GM12878 (cell line): ENCODE data around the gene NUP214. TPM values are rescaled to one million over a fixed set of nuclear protein-coding genes. Genes with fewer than 3 reads are reported as not detected.

Source experiments
- ATAC-seq: fragments of 200-7000 bp; cut with Tn5 transposase; 3 replicates; pipeline ENCODE4 v1.9.1; 2020; ENCODE audit warnings: mild to moderate bottlenecking, moderate library complexity
- BruUV-seq: library from RNA; stranded (reverse); fragments of 400-500 nt; replicated peaks from 2 replicates; lab custom pipeline; 2021; lab: Mats Ljungman, UMichigan
- CTCF ChIA-PET: fragments of 300-600 bp; sonication (Branson Sonifier 250); formaldehyde crosslinking; extraction: SDS; loops from one replicate; lab custom pipeline; 2021; ENCODE audit warnings: inconsistent platforms; lab: Yijun Ruan, JAX
- POLR2A ChIA-PET: fragments of 350-600 bp; formaldehyde crosslinking; extraction: SDS; loops from one replicate; lab custom pipeline; 2021; ENCODE audit warnings: inconsistent platforms; lab: Charles Lee
- RAD21 ChIA-PET: fragments of 300-600 bp; sonication (Branson Sonifier 250); formaldehyde crosslinking; loops from one replicate; lab custom pipeline; 2023; ENCODE audit warnings: antibody characterized with exemption; ENCODE audit not compliant: unreplicated experiment; lab: Charles Lee
- SMC1A ChIA-PET: fragments of 300-600 bp; sonication (Branson Sonifier 250); formaldehyde crosslinking; loops from one replicate; lab custom pipeline; 2023; ENCODE audit not compliant: unreplicated experiment, uncharacterized antibody; lab: Charles Lee
- DNase-seq: peaks from one replicate; pipeline ENCODE4 v3.0.0-alpha.2; 2011; ENCODE audit warnings: low read depth, low spot score
- FAIRE-seq: peaks from 3 replicates; lab custom pipeline; 2011; peaks lifted over from hg19 to GRCh38; lab: Jason Lieb, UNC
- H2AFZ ChIP-seq: 2 replicates; pipeline ENCODE4 v1.6.0; 2011; ENCODE audit warnings: low read depth, low read length, control low read depth; ENCODE audit not compliant: control insufficient read depth
- H3K27ac ChIP-seq: 2 replicates; pipeline ENCODE4 v1.5.1; 2011; ENCODE audit warnings: control low read depth; ENCODE audit not compliant: control insufficient read depth, insufficient read depth
- H3K27me3 ChIP-seq, 2 experiments: replicated peaks in 1 of 2; 2 replicates each; pipeline versions ENCODE4 v1.6.0 to v1.6.1; 2011; ENCODE audit warnings: low read length in 1 of 2; ENCODE audit not compliant: control insufficient read depth in 2 of 2, insufficient read depth in 2 of 2
- H3K36me3 ChIP-seq, 2 experiments: 2 replicates each; pipeline ENCODE4 v1.5.1; 2011; ENCODE audit warnings: low read length in 1 of 2; ENCODE audit not compliant: control insufficient read depth in 2 of 2, insufficient read depth in 2 of 2
- H3K4me1 ChIP-seq: 2 replicates; pipeline ENCODE4 v1.6.1; 2011; ENCODE audit warnings: mild to moderate bottlenecking, low read length, moderate library complexity, mixed read lengths; ENCODE audit not compliant: control insufficient read depth, insufficient read depth
- H3K4me2 ChIP-seq: 2 replicates; pipeline ENCODE4 v1.6.0; 2011; ENCODE audit warnings: control low read depth; ENCODE audit not compliant: control insufficient read depth, insufficient read depth
- H3K4me3 ChIP-seq: fragments of 200-600 bp; sonication (generic); 2 replicates; pipeline ENCODE4 v1.5.1; 2016
- H3K79me2 ChIP-seq: 2 replicates; pipeline ENCODE4 v1.6.0; 2011; ENCODE audit warnings: low read length; ENCODE audit not compliant: control insufficient read depth, insufficient read depth
- H3K9ac ChIP-seq: 2 replicates; pipeline ENCODE4 v1.8.0; 2011; ENCODE audit warnings: low read length, control low read depth, mixed read lengths; ENCODE audit not compliant: control insufficient read depth, insufficient read depth
- H3K9me3 ChIP-seq: replicated peaks from 3 replicates; pipeline ENCODE4 v1.5.1; 2011; ENCODE audit warnings: mild to moderate bottlenecking, low read length; ENCODE audit not compliant: control insufficient read depth, insufficient read depth
- H4K20me1 ChIP-seq: 2 replicates; pipeline ENCODE4 v1.6.0; 2011; ENCODE audit not compliant: control insufficient read depth, insufficient read depth
- BMI1 ChIP-seq: fragments of 450-650 bp; IDR thresholded peaks from 2 replicates; pipeline ENCODE4 v1.6.1; 2016; ENCODE audit warnings: mild to moderate bottlenecking, moderate library complexity, borderline replicate concordance
- BRCA1 ChIP-seq: IDR thresholded peaks from 2 replicates; pipeline ENCODE4 v1.6.1; 2011; ENCODE audit warnings: low read depth, low read length, improper control_type of control experiment
- CBX3 ChIP-seq: fragments of 200-600 bp; sonication (generic); IDR thresholded peaks from 2 replicates; pipeline ENCODE4 v1.6.1; 2016; ENCODE audit warnings: low read depth, borderline replicate concordance
- CBX5 ChIP-seq: sonication (generic); IDR thresholded peaks from 2 replicates; pipeline ENCODE4 v1.6.1; 2016; ENCODE audit warnings: low read depth, moderate library complexity, mild to moderate bottlenecking, inconsistent platforms
- ETV6 ChIP-seq, 2 experiments: fragments of 450-650 bp in 1 of 2; IDR thresholded peaks in 1 of 2; conservative IDR thresholded peaks in 1 of 2; 2 replicates each; pipeline ENCODE4 v1.6.1; 2014; ENCODE audit warnings: antibody characterized with exemption in 1 of 2, borderline replicate concordance in 1 of 2, low read depth in 1 of 2, mild to moderate bottlenecking in 1 of 2, moderate library complexity in 1 of 2
- HDGF ChIP-seq: fragments of 450-650 bp; IDR thresholded peaks from 2 replicates; pipeline ENCODE4 v1.6.1; 2016; ENCODE audit warnings: antibody characterized with exemption
- PML ChIP-seq: IDR thresholded peaks from 2 replicates; pipeline ENCODE4 v1.6.1; 2012; ENCODE audit warnings: low read length, inconsistent platforms
- STAT3 ChIP-seq: IDR thresholded peaks from 2 replicates; pipeline ENCODE4 v1.6.1; 2011; ENCODE audit warnings: low read depth, low read length, improper control_type of control experiment
- ZBTB11 ChIP-seq: fragments of 450-650 bp; formaldehyde crosslinking; IDR thresholded peaks from 2 replicates; pipeline ENCODE4 v1.5.0; 2022; ENCODE audit warnings: mild to moderate bottlenecking, missing genetic modification characterization
- WGBS: methylation state at CpG from one replicate; pipeline ENCODE4 v1.1.6; 2016; ENCODE audit warnings: low lambda C conversion rate; ENCODE audit not compliant: insufficient replicate concordance, insufficient coverage; ENCODE audit errors: missing lambda C conversion rate; 5-methylcytosine and 5-hydroxymethylcytosine counted together
- in situ Hi-C: fragments of 300-500 bp; cut with MboI; formaldehyde crosslinking; loops from 9 replicates; pipeline ENCODE4 v1.14.3; 2018; ENCODE audit warnings: mixed read lengths
- intact Hi-C: fragments of 100-400 bp; cut with micrococcal nuclease; formaldehyde crosslinking; loops from one replicate; pipeline ENCODE4 v1.14.2; 2022; ENCODE audit not compliant: unreplicated experiment
- polyA plus RNA-seq, 11 experiments: library from polyadenylated mRNA; depleted of rRNA in 4 of 11; unstranded in 6 of 11; stranded (reverse) in 5 of 11; fragments of >200 nt; fragmentation: Nextera tagmentation in 4 of 11; fragmentation: Illumina TruSeq in 1 of 11; extraction: Ambion mirVana in 4 of 11; extraction: Trizol in 1 of 11; gene quantifications; 1 replicate in 1 of 11; 2 replicates in 10 of 11; pipeline versions ENCODE4 v1.2.1 to v1.2.3, GENCODE V29; 2011 to 2016; ENCODE audit warnings: inconsistent platforms in 2 of 11, missing spikeins in 2 of 11, low read depth in 1 of 11
- total RNA-seq, 4 experiments: library from RNA; depleted of rRNA in 3 of 4; stranded (reverse); fragments of >200 nt in 3 of 4; fragmentation: Illumina TruSeq in 1 of 4; extraction: Trizol in 1 of 4; gene quantifications; 2 replicates each; pipeline versions ENCODE4 v1.2.1 to v1.2.3, GENCODE V29; 2013 to 2021
- TF ChIP-seq, protein P1 (sequence below): fragments of 450-650 bp; formaldehyde crosslinking; IDR thresholded peaks from 2 replicates; pipeline ENCODE4 v1.4.0; 2022; ENCODE audit warnings: mild to moderate bottlenecking, moderate library complexity

Gene NUP214
- total and polyA plus RNA-seq, 10 of the 15 experiments (the other 5 are each of a cell fraction or from before 2014, with no cell fraction given) = 11.7 to 53.8 (median 17.6) TPM

DNA sequence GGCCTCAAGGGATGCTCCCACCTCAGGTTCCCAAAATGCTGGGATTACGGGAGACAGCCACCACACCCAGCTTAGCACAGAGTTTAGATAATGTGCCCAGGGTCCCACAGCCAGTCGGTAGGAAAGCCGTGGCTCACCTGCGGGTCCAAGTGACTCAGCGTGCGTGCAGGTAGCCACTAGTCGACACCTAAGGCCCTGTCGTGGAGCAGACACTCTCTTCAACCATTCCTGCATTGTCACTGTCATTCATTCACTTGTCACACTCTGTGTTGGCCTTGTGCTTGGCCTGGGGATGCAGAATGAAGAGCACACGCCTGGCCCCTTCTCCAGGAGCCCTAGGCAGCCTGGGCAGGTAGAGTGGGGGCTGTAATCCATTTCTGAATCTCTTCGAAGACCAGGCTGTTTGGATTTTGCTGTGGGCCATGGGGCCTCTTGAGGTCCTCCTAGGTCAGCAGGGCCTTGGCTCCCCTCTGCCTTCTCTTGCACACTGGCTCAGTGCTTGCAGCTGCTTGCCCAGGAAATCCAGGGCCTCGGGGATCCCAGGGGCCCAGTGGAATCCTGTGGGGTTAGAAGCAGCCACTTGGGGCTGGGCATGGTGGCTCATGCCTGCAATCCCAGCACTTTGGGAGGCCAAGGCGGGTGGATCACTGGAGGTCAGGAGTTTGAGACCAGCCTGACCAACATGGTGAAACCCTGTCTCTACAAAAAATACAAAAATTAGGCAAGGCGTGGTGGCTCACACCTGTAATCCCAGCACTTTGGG, 35.2 kb upstream of the NUP214 start:
- Histone ChIP-seq H2AFZ (no peak overlapping the region), H3K27ac (no peak overlapping the region), H3K4me2 (no peak overlapping the region), H3K9ac (no peak overlapping the region), H3K36me3 (no peaks in the 10 kb centered on the region), H3K9me3 (no peaks in the 10 kb centered on the region), H3K4me1 (no peaks in the 10 kb centered on the region), H4K20me1 (no peaks in the 10 kb centered on the region), H3K79me2 (no peaks in the 10 kb centered on the region), H3K4me3 (no peak overlapping the region), H3K27me3 (peaks cover 0 to 5% of the 10 kb centered on the region in 2 experiments; a peak in 3 of 4 replicates)
- no peak for DNase-seq
- ChIA-PET POLR2A (no interaction called here), RAD21 (no interaction called here), CTCF (no interaction called here), SMC1A (no interaction called here)
- intact Hi-C loops = no loop called here
- in situ Hi-C loops = no loop called here
- no peak for ATAC-seq
- no TSS peak for BruUV-seq
- WGBS = 43% methylated on average over 13 of the region's 13 CpGs
- no peak for FAIRE-seq
- TF ChIP-seq PML (no peak), BRCA1 (no peak), CBX5 (no peak), ZBTB11 (no peak), BMI1 (no peak), HDGF (no peak), ETV6 (conservative IDR thresholded peaks at IDR 0.05 in 1 of 2, IDR thresholded peaks at IDR 0.05 in 1 of 2; ENCODE audit: borderline replicate concordance in 1 of 2, low read depth in 1 of 2) (no peak), STAT3 (no peak), CBX3 (no peak)
- TF ChIP-seq, protein P1, sequence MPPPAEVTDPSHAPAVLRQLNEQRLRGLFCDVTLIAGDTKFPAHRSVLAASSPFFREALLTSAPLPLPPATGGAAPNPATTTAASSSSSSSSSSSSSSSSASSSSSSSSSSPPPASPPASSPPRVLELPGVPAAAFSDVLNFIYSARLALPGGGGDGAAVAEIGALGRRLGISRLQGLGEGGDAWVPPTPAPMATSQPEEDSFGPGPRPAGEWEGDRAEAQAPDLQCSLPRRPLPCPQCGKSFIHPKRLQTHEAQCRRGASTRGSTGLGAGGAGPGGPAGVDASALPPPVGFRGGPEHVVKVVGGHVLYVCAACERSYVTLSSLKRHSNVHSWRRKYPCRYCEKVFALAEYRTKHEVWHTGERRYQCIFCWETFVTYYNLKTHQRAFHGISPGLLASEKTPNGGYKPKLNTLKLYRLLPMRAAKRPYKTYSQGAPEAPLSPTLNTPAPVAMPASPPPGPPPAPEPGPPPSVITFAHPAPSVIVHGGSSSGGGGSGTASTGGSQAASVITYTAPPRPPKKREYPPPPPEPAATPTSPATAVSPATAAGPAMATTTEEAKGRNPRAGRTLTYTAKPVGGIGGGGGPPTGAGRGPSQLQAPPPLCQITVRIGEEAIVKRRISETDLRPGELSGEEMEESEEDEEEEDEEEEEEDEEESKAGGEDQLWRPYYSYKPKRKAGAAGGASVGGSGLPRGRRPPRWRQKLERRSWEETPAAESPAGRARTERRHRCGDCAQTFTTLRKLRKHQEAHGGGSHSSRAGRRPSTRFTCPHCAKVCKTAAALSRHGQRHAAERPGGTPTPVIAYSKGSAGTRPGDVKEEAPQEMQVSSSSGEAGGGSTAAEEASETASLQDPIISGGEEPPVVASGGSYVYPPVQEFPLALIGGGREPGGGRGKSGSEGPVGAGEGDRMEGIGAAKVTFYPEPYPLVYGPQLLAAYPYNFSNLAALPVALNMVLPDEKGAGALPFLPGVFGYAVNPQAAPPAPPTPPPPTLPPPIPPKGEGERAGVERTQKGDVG (CRISPR knock-in tag) = no peak
